ENCODE results near the gene SCMH1.

DNA sequence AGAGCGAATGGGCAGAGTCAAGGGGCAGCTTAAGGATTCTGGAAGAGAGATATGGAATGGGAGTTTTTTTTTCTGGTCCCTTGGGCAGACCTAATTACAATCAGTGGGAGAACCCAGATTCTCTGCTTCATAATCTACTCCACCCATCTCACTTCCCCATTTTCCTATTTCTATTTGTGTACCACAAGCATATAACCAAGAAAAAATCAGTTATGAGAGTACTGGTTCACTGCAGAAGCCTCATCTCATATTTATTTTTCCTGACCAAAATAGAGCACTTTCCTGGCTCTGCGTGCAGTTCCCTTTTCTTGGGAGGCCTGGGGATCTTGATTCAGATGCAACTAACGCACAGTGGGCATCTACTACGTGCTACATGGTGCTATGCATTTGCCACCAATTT is 138.3 kb downstream of the SCMH1 start:
- TF ChIP-seq, protein P1, sequence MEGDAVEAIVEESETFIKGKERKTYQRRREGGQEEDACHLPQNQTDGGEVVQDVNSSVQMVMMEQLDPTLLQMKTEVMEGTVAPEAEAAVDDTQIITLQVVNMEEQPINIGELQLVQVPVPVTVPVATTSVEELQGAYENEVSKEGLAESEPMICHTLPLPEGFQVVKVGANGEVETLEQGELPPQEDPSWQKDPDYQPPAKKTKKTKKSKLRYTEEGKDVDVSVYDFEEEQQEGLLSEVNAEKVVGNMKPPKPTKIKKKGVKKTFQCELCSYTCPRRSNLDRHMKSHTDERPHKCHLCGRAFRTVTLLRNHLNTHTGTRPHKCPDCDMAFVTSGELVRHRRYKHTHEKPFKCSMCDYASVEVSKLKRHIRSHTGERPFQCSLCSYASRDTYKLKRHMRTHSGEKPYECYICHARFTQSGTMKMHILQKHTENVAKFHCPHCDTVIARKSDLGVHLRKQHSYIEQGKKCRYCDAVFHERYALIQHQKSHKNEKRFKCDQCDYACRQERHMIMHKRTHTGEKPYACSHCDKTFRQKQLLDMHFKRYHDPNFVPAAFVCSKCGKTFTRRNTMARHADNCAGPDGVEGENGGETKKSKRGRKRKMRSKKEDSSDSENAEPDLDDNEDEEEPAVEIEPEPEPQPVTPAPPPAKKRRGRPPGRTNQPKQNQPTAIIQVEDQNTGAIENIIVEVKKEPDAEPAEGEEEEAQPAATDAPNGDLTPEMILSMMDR (IDR thresholded peaks at IDR 0.05; ENCODE audit: low read depth, low read length, missing input control) = no peak
- TF ChIP-seq NR2F2 (IDR thresholded peaks at IDR 0.05) (no peak), TAF1 (conservative IDR thresholded peaks at IDR 0.05) (no peak), EGR1 (IDR thresholded peaks at IDR 0.05; ENCODE audit: low read depth in 2 of 2) (no peak), RAD21 (IDR thresholded peaks at IDR 0.05) (no peak), SP1 (IDR thresholded peaks at IDR 0.05) (no peak), YY1 (IDR thresholded peaks at IDR 0.05) (no peak), RXRA (IDR thresholded peaks at IDR 0.05) (no peak), HNF4A (conservative IDR thresholded peaks at IDR 0.05) (no peak)
- TF ChIP-seq, protein P2, sequence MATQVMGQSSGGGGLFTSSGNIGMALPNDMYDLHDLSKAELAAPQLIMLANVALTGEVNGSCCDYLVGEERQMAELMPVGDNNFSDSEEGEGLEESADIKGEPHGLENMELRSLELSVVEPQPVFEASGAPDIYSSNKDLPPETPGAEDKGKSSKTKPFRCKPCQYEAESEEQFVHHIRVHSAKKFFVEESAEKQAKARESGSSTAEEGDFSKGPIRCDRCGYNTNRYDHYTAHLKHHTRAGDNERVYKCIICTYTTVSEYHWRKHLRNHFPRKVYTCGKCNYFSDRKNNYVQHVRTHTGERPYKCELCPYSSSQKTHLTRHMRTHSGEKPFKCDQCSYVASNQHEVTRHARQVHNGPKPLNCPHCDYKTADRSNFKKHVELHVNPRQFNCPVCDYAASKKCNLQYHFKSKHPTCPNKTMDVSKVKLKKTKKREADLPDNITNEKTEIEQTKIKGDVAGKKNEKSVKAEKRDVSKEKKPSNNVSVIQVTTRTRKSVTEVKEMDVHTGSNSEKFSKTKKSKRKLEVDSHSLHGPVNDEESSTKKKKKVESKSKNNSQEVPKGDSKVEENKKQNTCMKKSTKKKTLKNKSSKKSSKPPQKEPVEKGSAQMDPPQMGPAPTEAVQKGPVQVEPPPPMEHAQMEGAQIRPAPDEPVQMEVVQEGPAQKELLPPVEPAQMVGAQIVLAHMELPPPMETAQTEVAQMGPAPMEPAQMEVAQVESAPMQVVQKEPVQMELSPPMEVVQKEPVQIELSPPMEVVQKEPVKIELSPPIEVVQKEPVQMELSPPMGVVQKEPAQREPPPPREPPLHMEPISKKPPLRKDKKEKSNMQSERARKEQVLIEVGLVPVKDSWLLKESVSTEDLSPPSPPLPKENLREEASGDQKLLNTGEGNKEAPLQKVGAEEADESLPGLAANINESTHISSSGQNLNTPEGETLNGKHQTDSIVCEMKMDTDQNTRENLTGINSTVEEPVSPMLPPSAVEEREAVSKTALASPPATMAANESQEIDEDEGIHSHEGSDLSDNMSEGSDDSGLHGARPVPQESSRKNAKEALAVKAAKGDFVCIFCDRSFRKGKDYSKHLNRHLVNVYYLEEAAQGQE (IDR thresholded peaks at IDR 0.05) = no peak
- TF ChIP-seq, protein P3, sequence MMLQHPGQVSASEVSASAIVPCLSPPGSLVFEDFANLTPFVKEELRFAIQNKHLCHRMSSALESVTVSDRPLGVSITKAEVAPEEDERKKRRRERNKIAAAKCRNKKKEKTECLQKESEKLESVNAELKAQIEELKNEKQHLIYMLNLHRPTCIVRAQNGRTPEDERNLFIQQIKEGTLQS (IDR thresholded peaks at IDR 0.05) = no peak
- TF ChIP-seq, protein P4, sequence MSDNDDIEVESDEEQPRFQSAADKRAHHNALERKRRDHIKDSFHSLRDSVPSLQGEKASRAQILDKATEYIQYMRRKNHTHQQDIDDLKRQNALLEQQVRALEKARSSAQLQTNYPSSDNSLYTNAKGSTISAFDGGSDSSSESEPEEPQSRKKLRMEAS (IDR thresholded peaks at IDR 0.05) = no peak
